ENCODE measurements around the gene PLA2G2C. TPM values are rescaled to one million over a fixed set of nuclear protein-coding genes. Genes with fewer than 3 reads are reported as not detected.

The PLA2G2C gene
- total and polyA plus RNA-seq, 2 donors (not counting 1 experiment from before 2014, with no cell fraction given): 0.03 TPM; not detected in 1

DNA sequence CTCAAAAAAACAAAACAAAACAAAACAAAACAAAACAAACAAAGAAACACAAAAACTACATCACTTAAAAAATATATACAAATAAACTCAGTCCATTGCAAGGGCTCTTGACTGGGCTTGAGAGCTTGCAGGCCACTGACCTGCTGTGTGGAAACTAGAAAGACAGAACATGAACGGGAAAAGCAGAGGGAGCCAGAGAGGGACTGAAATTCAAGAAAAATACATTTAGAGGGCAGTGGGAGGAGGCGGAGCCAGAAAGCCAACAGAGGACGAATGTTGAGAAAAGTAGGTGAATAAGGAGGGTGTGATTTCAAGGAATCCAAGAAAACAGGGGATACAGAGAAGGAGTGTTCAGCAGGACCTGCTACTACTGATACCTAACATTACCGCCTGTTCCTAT is 41.4 kb upstream of the PLA2G2C start:
- CTCF ChIA-PET: interaction anchor here (0.7 to 1.4 kb wide), 2 partner anchors 8 to 170 kb away, joined by 3 read pairs; no protein-coding TSS in a partner anchor
- H3K27ac ChIP-seq (ENCODE audit: low read length in 2 of 2): no peak overlapping the region
- no peaks in the 10 kb centered on the region for H3K9me3 ChIP-seq (ENCODE audit: control extremely low read depth in 1 of 3, control insufficient read depth in 2 of 3, insufficient read depth in 1 of 3, low read length in 2 of 3)
- H3K27me3 ChIP-seq (replicated peaks in 1 of 4; ENCODE audit: control extremely low read depth in 1 of 4, control insufficient read depth in 3 of 4, insufficient read depth in 4 of 4, low read length in 3 of 4): peaks cover 0 to 15% (median 6%) of the 10 kb centered on the region in 4 experiments
- H4K20me1 ChIP-seq (ENCODE audit: control insufficient read depth, insufficient read depth, low read length, poor library complexity, severe bottlenecking): no peaks in the 10 kb centered on the region
- ATAC-seq (ENCODE audit: low read depth) (no peak), DNase-seq (no peak)
- POLR2A ChIA-PET: no interaction called here
- H3K4me3 ChIP-seq (ENCODE audit: control extremely low read depth in 1 of 5, extremely low read depth in 1 of 5, insufficient read depth in 1 of 5, low read depth in 2 of 5, low read length in 4 of 5): no peak overlapping the region
- no peak overlapping the region for H2AFZ ChIP-seq (ENCODE audit: insufficient read depth, low read depth, low read length, poor library complexity, severe bottlenecking)
- H3K4me1 ChIP-seq (ENCODE audit: control insufficient read depth in 2 of 2, insufficient read depth in 2 of 2, low read length in 2 of 2): no peaks in the 10 kb centered on the region
- H3K4me1 Mint-ChIP-seq: no peaks in the 10 kb centered on the region
- no peak overlapping the region for H3K4me2 ChIP-seq (replicated peaks; ENCODE audit: low read depth, low read length, poor library complexity, severe bottlenecking)
- TF ChIP-seq CTCF (IDR thresholded peaks at IDR 0.05) (no peak), EZH2 (IDR thresholded peaks at IDR 0.05; ENCODE audit: borderline replicate concordance, insufficient read depth, low read depth, low read length, poor library complexity, severe bottlenecking) (no peak)
- H3K27ac Mint-ChIP-seq: no peak overlapping the region
- no peaks in the 10 kb centered on the region for H3K36me3 ChIP-seq (replicated peaks in 1 of 2; ENCODE audit: control extremely low read depth in 1 of 2, control insufficient read depth in 1 of 2, extremely low read depth in 1 of 2, insufficient read depth in 2 of 2, low read length in 1 of 2)
- no peaks in the 10 kb centered on the region for H3K79me2 ChIP-seq (ENCODE audit: control insufficient read depth, insufficient read depth, low read length)
- no peak overlapping the region for H3K4me3 Mint-ChIP-seq
- H3K9me3 Mint-ChIP-seq (ENCODE audit: insufficient read depth): no peaks in the 10 kb centered on the region
- WGBS (ENCODE audit: insufficient coverage): no CpG with 5 or more reads among the region's 4 CpGs
- intact Hi-C loops (cut with micrococcal nuclease): no loop called here
- H3K27me3 Mint-ChIP-seq: peaks cover 61% of the 10 kb centered on the region
- no peak overlapping the region for H3K9ac ChIP-seq (ENCODE audit: low read length)

DNA sequence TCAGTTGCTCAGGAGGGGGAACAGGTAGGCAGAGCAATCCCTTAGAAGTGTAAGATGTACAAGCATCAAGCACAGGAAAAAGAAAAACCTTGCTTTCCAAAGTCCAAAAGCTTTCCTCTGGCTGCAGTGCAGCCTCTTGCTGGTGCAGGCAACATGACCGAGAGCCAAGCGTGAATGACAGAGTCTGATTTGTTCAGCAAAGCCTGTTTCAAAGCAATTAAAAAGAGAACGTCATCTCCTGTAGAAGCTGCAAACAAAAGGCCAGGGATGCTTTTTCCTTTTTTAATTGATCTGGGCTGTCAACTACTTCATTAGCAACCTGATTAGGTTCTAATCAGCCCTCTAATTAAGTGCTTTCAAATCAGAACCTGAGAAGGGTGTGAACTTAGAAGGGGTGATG is 38.2 kb upstream of the PLA2G2C start:
- intact Hi-C loops (cut with micrococcal nuclease): no loop called here
- POLR2A ChIA-PET: no interaction called here
- no peak overlapping the region for H3K27ac Mint-ChIP-seq
- no peaks in the 10 kb centered on the region for H3K79me2 ChIP-seq (ENCODE audit: control insufficient read depth, insufficient read depth, low read length)
- no peak overlapping the region for H3K4me3 ChIP-seq (ENCODE audit: control extremely low read depth in 1 of 5, extremely low read depth in 1 of 5, insufficient read depth in 1 of 5, low read depth in 2 of 5, low read length in 4 of 5)
- ATAC-seq (ENCODE audit: low read depth): no peak
- TF ChIP-seq CTCF (IDR thresholded peaks at IDR 0.05) (no peak), EZH2 (IDR thresholded peaks at IDR 0.05; ENCODE audit: borderline replicate concordance, insufficient read depth, low read depth, low read length, poor library complexity, severe bottlenecking) (no peak)
- H3K4me3 Mint-ChIP-seq: no peak overlapping the region
- no peaks in the 10 kb centered on the region for H3K36me3 ChIP-seq (replicated peaks in 1 of 2; ENCODE audit: control extremely low read depth in 1 of 2, control insufficient read depth in 1 of 2, extremely low read depth in 1 of 2, insufficient read depth in 2 of 2, low read length in 1 of 2)
- no peak overlapping the region for H3K27ac ChIP-seq (ENCODE audit: low read length in 2 of 2)
- no peak overlapping the region for H3K9ac ChIP-seq (ENCODE audit: low read length)
- 93% methylated on average over 3 of the region's 3 CpGs for WGBS (ENCODE audit: insufficient coverage)
- H3K27me3 Mint-ChIP-seq: peaks cover 59% of the 10 kb centered on the region
- no peak overlapping the region for H3K4me2 ChIP-seq (replicated peaks; ENCODE audit: low read depth, low read length, poor library complexity, severe bottlenecking)
- no peak for DNase-seq
- no peaks in the 10 kb centered on the region for H3K9me3 ChIP-seq (ENCODE audit: control extremely low read depth in 1 of 3, control insufficient read depth in 2 of 3, insufficient read depth in 1 of 3, low read length in 2 of 3)
- no peaks in the 10 kb centered on the region for H3K9me3 Mint-ChIP-seq (ENCODE audit: insufficient read depth)
- no peak overlapping the region for H2AFZ ChIP-seq (ENCODE audit: insufficient read depth, low read depth, low read length, poor library complexity, severe bottlenecking)
- no peaks in the 10 kb centered on the region for H3K4me1 ChIP-seq (ENCODE audit: control insufficient read depth in 2 of 2, insufficient read depth in 2 of 2, low read length in 2 of 2)
- peaks cover 0 to 12% (median 6%) of the 10 kb centered on the region in 4 experiments for H3K27me3 ChIP-seq (replicated peaks in 1 of 4; ENCODE audit: control extremely low read depth in 1 of 4, control insufficient read depth in 3 of 4, insufficient read depth in 4 of 4, low read length in 3 of 4)
- no peaks in the 10 kb centered on the region for H4K20me1 ChIP-seq (ENCODE audit: control insufficient read depth, insufficient read depth, low read length, poor library complexity, severe bottlenecking)
- H3K4me1 Mint-ChIP-seq: no peaks in the 10 kb centered on the region
- CTCF ChIA-PET: no interaction called here

All from B cell (primary cell).